GM19023 (cell line): ENCODE measurements around the gene TPK1.

Source experiments
- ATAC-seq: cut with Tn5 transposase; IDR thresholded peaks from one replicate; pipeline ENCODE4 v1.9.1; 2021; ENCODE audit warnings: mild to moderate bottlenecking, moderate library complexity; ENCODE audit not compliant: unreplicated experiment

Gene TPK1

GRCh38 chr7:144534655-144535395, 301.0 kb downstream of the TPK1 start:
- ATAC-seq, result no peak

GRCh38 chr7:144534196-144534595, 301.7 kb downstream of the TPK1 start:
- ATAC-seq, result no peak

- no peak for ATAC-seq
Observed at GRCh38 chr7:144531181-144531580, 304.7 kb downstream of the TPK1 start.

GRCh38 chr7:144529269-144529926, 306.5 kb downstream of the TPK1 start:
- peak; percentile 99 for ATAC-seq

- ATAC-seq, result no peak
Observed at GRCh38 chr7:144528536-144529045, 307.3 kb downstream of the TPK1 start.

GRCh38 chr7:144527051-144527471, 308.8 kb downstream of the TPK1 start:
- ATAC-seq, result no peak

- ATAC-seq, result no peak
Observed at GRCh38 chr7:144525956-144526355, 309.9 kb downstream of the TPK1 start.

- no peak for ATAC-seq
Observed at GRCh38 chr7:144524271-144524670, 311.6 kb downstream of the TPK1 start.

- no peak for ATAC-seq
Observed at GRCh38 chr7:144523621-144524020, 312.2 kb downstream of the TPK1 start.

GRCh38 chr7:144519925-144520324, 315.9 kb downstream of the TPK1 start:
- no peak for ATAC-seq

GRCh38 chr7:144518360-144518759, 317.5 kb downstream of the TPK1 start:
- no peak for ATAC-seq

GRCh38 chr7:144517749-144518148, 318.1 kb downstream of the TPK1 start:
- no peak for ATAC-seq

GRCh38 chr7:144516729-144517525, 318.9 kb downstream of the TPK1 start:
- ATAC-seq, result no peak

- no peak for ATAC-seq
Observed at GRCh38 chr7:144513334-144513733, 322.5 kb downstream of the TPK1 start.

- no peak for ATAC-seq
Observed at GRCh38 chr7:144510621-144511020, 325.2 kb downstream of the TPK1 start.

GRCh38 chr7:144508702-144509101, 327.2 kb downstream of the TPK1 start:
- ATAC-seq, result peak; percentile 92

- no peak for ATAC-seq
Observed at GRCh38 chr7:144503215-144503614, 332.6 kb downstream of the TPK1 start.

GRCh38 chr7:144500225-144500624, 335.6 kb downstream of the TPK1 start:
- ATAC-seq, result no peak

GRCh38 chr7:144497282-144497681, 338.6 kb downstream of the TPK1 start:
- ATAC-seq, result no peak

GRCh38 chr7:144494355-144494754, 341.5 kb downstream of the TPK1 start:
- ATAC-seq, result no peak

GRCh38 chr7:144489504-144489903, 346.3 kb downstream of the TPK1 start:
- no peak for ATAC-seq
